ENCODE measurements around the gene CCDC34. TPM values are rescaled to one million over a fixed set of nuclear protein-coding genes. Genes with fewer than 3 reads are reported as not detected.

The CCDC34 gene
- total and polyA plus RNA-seq, 2 experiments from 2014 or later, result 10.1 to 56.0 TPM

GRCh38 chr11:27350511-27350910, 12.5 kb downstream of the CCDC34 start:
- no peak overlapping the region for H3K27ac ChIP-seq (ENCODE audit: low read depth)
- no peak overlapping the region for H3K4me2 ChIP-seq
- H3K79me2 ChIP-seq (replicated peaks; ENCODE audit: insufficient read depth), result no peaks in the 10 kb centered on the region
- H2AFZ ChIP-seq, result no peak overlapping the region
- TF ChIP-seq, protein P1, sequence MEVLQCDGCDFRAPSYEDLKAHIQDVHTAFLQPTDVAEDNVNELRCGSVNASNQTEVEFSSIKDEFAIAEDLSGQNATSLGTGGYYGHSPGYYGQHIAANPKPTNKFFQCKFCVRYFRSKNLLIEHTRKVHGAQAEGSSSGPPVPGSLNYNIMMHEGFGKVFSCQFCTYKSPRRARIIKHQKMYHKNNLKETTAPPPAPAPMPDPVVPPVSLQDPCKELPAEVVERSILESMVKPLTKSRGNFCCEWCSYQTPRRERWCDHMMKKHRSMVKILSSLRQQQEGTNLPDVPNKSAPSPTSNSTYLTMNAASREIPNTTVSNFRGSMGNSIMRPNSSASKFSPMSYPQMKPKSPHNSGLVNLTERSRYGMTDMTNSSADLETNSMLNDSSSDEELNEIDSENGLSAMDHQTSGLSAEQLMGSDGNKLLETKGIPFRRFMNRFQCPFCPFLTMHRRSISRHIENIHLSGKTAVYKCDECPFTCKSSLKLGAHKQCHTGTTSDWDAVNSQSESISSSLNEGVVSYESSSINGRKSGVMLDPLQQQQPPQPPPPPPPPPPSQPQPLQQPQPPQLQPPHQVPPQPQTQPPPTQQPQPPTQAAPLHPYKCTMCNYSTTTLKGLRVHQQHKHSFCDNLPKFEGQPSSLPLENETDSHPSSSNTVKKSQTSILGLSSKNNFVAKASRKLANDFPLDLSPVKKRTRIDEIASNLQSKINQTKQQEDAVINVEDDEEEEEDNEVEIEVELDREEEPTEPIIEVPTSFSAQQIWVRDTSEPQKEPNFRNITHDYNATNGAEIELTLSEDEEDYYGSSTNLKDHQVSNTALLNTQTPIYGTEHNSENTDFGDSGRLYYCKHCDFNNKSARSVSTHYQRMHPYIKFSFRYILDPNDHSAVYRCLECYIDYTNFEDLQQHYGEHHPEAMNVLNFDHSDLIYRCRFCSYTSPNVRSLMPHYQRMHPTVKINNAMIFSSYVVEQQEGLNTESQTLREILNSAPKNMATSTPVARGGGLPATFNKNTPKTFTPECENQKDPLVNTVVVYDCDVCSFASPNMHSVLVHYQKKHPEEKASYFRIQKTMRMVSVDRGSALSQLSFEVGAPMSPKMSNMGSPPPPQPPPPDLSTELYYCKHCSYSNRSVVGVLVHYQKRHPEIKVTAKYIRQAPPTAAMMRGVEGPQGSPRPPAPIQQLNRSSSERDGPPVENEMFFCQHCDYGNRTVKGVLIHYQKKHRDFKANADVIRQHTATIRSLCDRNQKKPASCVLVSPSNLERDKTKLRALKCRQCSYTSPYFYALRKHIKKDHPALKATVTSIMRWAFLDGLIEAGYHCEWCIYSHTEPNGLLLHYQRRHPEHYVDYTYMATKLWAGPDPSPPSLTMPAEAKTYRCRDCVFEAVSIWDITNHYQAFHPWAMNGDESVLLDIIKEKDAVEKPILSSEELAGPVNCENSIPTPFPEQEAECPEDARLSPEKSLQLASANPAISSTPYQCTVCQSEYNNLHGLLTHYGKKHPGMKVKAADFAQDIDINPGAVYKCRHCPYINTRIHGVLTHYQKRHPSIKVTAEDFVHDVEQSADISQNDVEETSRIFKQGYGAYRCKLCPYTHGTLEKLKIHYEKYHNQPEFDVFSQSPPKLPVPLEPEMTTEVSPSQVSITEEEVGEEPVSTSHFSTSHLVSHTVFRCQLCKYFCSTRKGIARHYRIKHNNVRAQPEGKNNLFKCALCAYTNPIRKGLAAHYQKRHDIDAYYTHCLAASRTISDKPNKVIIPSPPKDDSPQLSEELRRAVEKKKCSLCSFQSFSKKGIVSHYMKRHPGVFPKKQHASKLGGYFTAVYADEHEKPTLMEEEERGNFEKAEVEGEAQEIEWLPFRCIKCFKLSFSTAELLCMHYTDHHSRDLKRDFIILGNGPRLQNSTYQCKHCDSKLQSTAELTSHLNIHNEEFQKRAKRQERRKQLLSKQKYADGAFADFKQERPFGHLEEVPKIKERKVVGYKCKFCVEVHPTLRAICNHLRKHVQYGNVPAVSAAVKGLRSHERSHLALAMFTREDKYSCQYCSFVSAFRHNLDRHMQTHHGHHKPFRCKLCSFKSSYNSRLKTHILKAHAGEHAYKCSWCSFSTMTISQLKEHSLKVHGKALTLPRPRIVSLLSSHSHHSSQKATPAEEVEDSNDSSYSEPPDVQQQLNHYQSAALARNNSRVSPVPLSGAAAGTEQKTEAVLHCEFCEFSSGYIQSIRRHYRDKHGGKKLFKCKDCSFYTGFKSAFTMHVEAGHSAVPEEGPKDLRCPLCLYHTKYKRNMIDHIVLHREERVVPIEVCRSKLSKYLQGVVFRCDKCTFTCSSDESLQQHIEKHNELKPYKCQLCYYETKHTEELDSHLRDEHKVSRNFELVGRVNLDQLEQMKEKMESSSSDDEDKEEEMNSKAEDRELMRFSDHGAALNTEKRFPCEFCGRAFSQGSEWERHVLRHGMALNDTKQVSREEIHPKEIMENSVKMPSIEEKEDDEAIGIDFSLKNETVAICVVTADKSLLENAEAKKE (CRISPR knock-in tag; IDR thresholded peaks at IDR 0.05), result no peak
- TF ChIP-seq POLR2AphosphoS5 (IDR thresholded peaks at IDR 0.05; ENCODE audit: low read depth), result no peak
- no peak for TF ChIP-seq STAT1 (IDR thresholded peaks at IDR 0.05; ENCODE audit: unreplicated experiment)
- no peak for TF ChIP-seq CTCF (conservative IDR thresholded peaks at IDR 0.05; ENCODE audit: low read depth in 2 of 2)
- no peak for TF ChIP-seq ETS1 (IDR thresholded peaks at IDR 0.05)
- TF ChIP-seq CREB1 (CRISPR knock-in tag; IDR thresholded peaks at IDR 0.05; ENCODE audit: low read depth), result no peak
- no peak for TF ChIP-seq JUNB (IDR thresholded peaks at IDR 0.05; ENCODE audit: unreplicated experiment)
- TF ChIP-seq REST (IDR thresholded peaks at IDR 0.05; ENCODE audit: unreplicated experiment), result no peak
- no peak for TF ChIP-seq ZNF114 (CRISPR knock-in tag; IDR thresholded peaks at IDR 0.05)
- no peak for TF ChIP-seq NANOG (IDR thresholded peaks at IDR 0.05; ENCODE audit: borderline replicate concordance)
- no peak for TF ChIP-seq EZH2 (IDR thresholded peaks at IDR 0.05; ENCODE audit: low read depth, unreplicated experiment)
- no peak for TF ChIP-seq ZNF331 (CRISPR knock-in tag; IDR thresholded peaks at IDR 0.05; ENCODE audit: low read depth)
- TF ChIP-seq EZH2phosphoT487 (IDR thresholded peaks at IDR 0.05; ENCODE audit: unreplicated experiment), result no peak
- no peak overlapping the region for H3K27ac Mint-ChIP-seq
- no peaks in the 10 kb centered on the region for H3K27me3 Mint-ChIP-seq (ENCODE audit: insufficient read depth, low read depth, poor library complexity)
- no peak overlapping the region for H3K4me3 ChIP-seq
- H3K36me3 ChIP-seq (ENCODE audit: insufficient read depth), result no peaks in the 10 kb centered on the region
- H3K4me1 ChIP-seq (ENCODE audit: insufficient read depth), result peaks cover 53% of the 10 kb centered on the region
- no peaks in the 10 kb centered on the region for H3K27me3 ChIP-seq (ENCODE audit: insufficient read depth)
- ATAC-seq (no peak), DNase-seq (ENCODE audit: low spot score) (no peak)
- H3F3A ChIP-seq (replicated peaks; ENCODE audit: low read depth), result no peaks in the 10 kb centered on the region
- peaks cover 55% of the 10 kb centered on the region for H3K4me1 Mint-ChIP-seq
- H3K9me3 Mint-ChIP-seq, result no peaks in the 10 kb centered on the region
- H3K9me2 ChIP-seq (ENCODE audit: insufficient read depth), result no peaks in the 10 kb centered on the region
- peaks cover 6% of the 10 kb centered on the region; the same call in 2 of the 3 replicates for H3K36me3 Mint-ChIP-seq (ENCODE audit: low read depth)
- H4K20me1 ChIP-seq (replicated peaks; ENCODE audit: insufficient read depth), result no peaks in the 10 kb centered on the region
- H3K4me3 Mint-ChIP-seq, result no peak overlapping the region

Measured in GM23338 (cell line).